ENCODE data around the gene UBR1. TPM values are rescaled to one million over a fixed set of nuclear protein-coding genes. Genes with fewer than 3 reads are reported as not detected.

The UBR1 gene
- total and polyA plus RNA-seq, 2 experiments from 2014 or later, result 16.2 to 26.0 TPM

GRCh38 chr15:43070893-43071292 lies 34.9 kb downstream of the UBR1 start:
- Histone ChIP-seq H3K27ac (no peak overlapping the region), H3F3A (ENCODE audit: insufficient read depth) (no peaks in the 10 kb centered on the region), H3K79me2 (ENCODE audit: insufficient read depth) (peaks cover 15% of the 10 kb centered on the region; the same call in 1 of the 2 replicates), H3K36me3 (ENCODE audit: low read depth) (peaks cover 60% of the 10 kb centered on the region), H3K4me1 (ENCODE audit: insufficient read depth) (no peaks in the 10 kb centered on the region), H3K9me2 (ENCODE audit: insufficient read depth) (no peaks in the 10 kb centered on the region), H3K9ac (no peak overlapping the region), H3K9me3 (ENCODE audit: low read depth) (no peaks in the 10 kb centered on the region), H3K27me3 (replicated peaks; ENCODE audit: insufficient read depth) (no peaks in the 10 kb centered on the region), H3K4me2 (ENCODE audit: unreplicated experiment) (no peak overlapping the region), H4K20me1 (ENCODE audit: insufficient read depth) (no peaks in the 10 kb centered on the region), H3K4me3 (no peak overlapping the region), H2AFZ (no peak overlapping the region)
- TF ChIP-seq EZH2phosphoT487 (IDR thresholded peaks at IDR 0.05; ENCODE audit: insufficient read depth, low read depth) (no peak), EZH2 (IDR thresholded peaks at IDR 0.05; ENCODE audit: insufficient read depth, poor library complexity, severe bottlenecking) (no peak)
- no peak for DNase-seq
- in situ Hi-C loops (cut with MboI), result no loop called here
- 93 to 94% methylated on average over 6 of the region's 6 CpGs for whole genome bisulfite sequencing, 2 experiments (ENCODE audit: low coverage in 1 of 2, low lambda C conversion rate in 2 of 2, missing lambda C conversion rate in 2 of 2)

DNA sequence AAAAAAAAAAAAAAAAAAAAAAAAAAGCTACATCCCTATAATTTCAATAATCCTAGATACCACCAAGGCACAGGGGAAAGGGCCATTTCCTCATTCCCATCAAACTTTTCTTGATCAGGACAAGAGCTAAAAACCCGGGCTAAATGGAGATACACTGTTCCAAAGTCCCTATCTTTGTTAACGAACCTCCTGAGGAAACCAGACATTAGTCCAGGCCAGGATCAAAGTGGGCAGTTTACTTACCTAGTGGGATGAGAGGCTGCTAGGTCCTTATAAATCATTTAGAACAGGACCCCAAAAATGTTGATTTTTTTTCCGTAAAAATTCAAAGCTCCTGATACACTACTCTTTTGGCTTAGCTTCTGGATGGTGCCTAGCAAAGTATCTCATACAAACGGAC lies 35.6 kb downstream of the UBR1 start:
- Histone ChIP-seq H3K4me1 (ENCODE audit: insufficient read depth) (no peaks in the 10 kb centered on the region), H4K20me1 (ENCODE audit: insufficient read depth) (no peaks in the 10 kb centered on the region), H3K27ac (no peak overlapping the region), H3K9me2 (ENCODE audit: insufficient read depth) (no peaks in the 10 kb centered on the region), H3F3A (ENCODE audit: insufficient read depth) (no peaks in the 10 kb centered on the region), H3K79me2 (ENCODE audit: insufficient read depth) (peaks cover 19% of the 10 kb centered on the region; the same call in 1 of the 2 replicates), H3K9me3 (ENCODE audit: low read depth) (no peaks in the 10 kb centered on the region), H3K4me2 (ENCODE audit: unreplicated experiment) (no peak overlapping the region), H3K4me3 (no peak overlapping the region), H3K36me3 (ENCODE audit: low read depth) (peaks cover 66% of the 10 kb centered on the region), H2AFZ (no peak overlapping the region), H3K9ac (no peak overlapping the region), H3K27me3 (replicated peaks; ENCODE audit: insufficient read depth) (no peaks in the 10 kb centered on the region)
- TF ChIP-seq EZH2 (IDR thresholded peaks at IDR 0.05; ENCODE audit: insufficient read depth, poor library complexity, severe bottlenecking) (no peak), EZH2phosphoT487 (IDR thresholded peaks at IDR 0.05; ENCODE audit: insufficient read depth, low read depth) (no peak)
- WGBS, 2 experiments (ENCODE audit: low coverage in 1 of 2, low lambda C conversion rate in 2 of 2, missing lambda C conversion rate in 2 of 2), result 82 to 84% methylated on average over 4 of the region's 4 CpGs
- no peak for DNase-seq
- in situ Hi-C loops (cut with MboI), result no loop called here

GRCh38 chr15:43067717-43068461 lies 37.9 kb downstream of the UBR1 start:
- Histone ChIP-seq H3K27me3 (replicated peaks; ENCODE audit: insufficient read depth) (no peaks in the 10 kb centered on the region), H3F3A (ENCODE audit: insufficient read depth) (no peaks in the 10 kb centered on the region), H3K9me3 (ENCODE audit: low read depth) (no peaks in the 10 kb centered on the region), H3K27ac (0 out of 2 replicates have a peak overlapping the region, but pooled peaks have one; percentile 13), H3K9ac (no peak overlapping the region), H3K79me2 (ENCODE audit: insufficient read depth) (peaks cover 11% of the 10 kb centered on the region; the same call in 1 of the 2 replicates), H3K4me1 (ENCODE audit: insufficient read depth) (no peaks in the 10 kb centered on the region), H2AFZ (no peak overlapping the region), H3K9me2 (ENCODE audit: insufficient read depth) (no peaks in the 10 kb centered on the region), H3K36me3 (ENCODE audit: low read depth) (peaks cover 56% of the 10 kb centered on the region), H4K20me1 (ENCODE audit: insufficient read depth) (no peaks in the 10 kb centered on the region), H3K4me2 (ENCODE audit: unreplicated experiment) (no peak overlapping the region), H3K4me3 (no peak overlapping the region)
- peak; percentile 46 for DNase-seq
- in situ Hi-C loops (cut with MboI), result no loop called here
- no peak for TF ChIP-seq EZH2 (IDR thresholded peaks at IDR 0.05; ENCODE audit: insufficient read depth, poor library complexity, severe bottlenecking)
- WGBS, 2 experiments (ENCODE audit: low coverage in 1 of 2, low lambda C conversion rate in 2 of 2, missing lambda C conversion rate in 2 of 2), result 82 to 89% methylated on average over 8 of the region's 8 CpGs

DNA sequence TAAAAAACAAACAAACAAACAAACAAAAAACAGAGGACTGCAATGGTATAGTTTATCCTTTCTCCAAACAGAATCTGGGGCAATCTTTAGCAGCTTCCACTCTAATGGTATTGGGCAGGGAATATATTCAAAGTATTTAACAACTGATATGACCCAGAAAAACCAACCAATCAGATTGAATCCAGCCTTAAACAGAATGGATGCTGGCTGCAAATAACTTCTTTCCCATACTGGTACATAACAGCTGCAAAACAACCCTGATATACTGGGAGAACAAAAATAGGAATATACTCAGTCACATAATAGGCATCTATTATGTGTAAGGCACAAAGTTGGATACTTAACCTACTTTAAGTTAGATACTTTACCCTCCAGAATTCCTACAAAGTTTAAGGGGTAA lies 49.1 kb downstream of the UBR1 start:
- no peak for TF ChIP-seq EZH2phosphoT487 (IDR thresholded peaks at IDR 0.05; ENCODE audit: insufficient read depth, low read depth)
- TF ChIP-seq EZH2 (IDR thresholded peaks at IDR 0.05; ENCODE audit: insufficient read depth, poor library complexity, severe bottlenecking), result no peak
- H3K9ac ChIP-seq, result no peak overlapping the region
- H3K4me2 ChIP-seq (ENCODE audit: unreplicated experiment), result no peak overlapping the region
- H3K4me3 ChIP-seq, result no peak overlapping the region
- no peaks in the 10 kb centered on the region for H3K79me2 ChIP-seq (ENCODE audit: insufficient read depth)
- no peaks in the 10 kb centered on the region for H3K4me1 ChIP-seq (ENCODE audit: insufficient read depth)
- H3K27ac ChIP-seq, result no peak overlapping the region
- peaks cover 71% of the 10 kb centered on the region for H3K36me3 ChIP-seq (ENCODE audit: low read depth)
- no peaks in the 10 kb centered on the region for H4K20me1 ChIP-seq (ENCODE audit: insufficient read depth)
- no peaks in the 10 kb centered on the region for H3K9me3 ChIP-seq (ENCODE audit: low read depth)
- no peak for DNase-seq
- H3F3A ChIP-seq (ENCODE audit: insufficient read depth), result no peaks in the 10 kb centered on the region
- no peaks in the 10 kb centered on the region for H3K27me3 ChIP-seq (replicated peaks; ENCODE audit: insufficient read depth)
- H3K9me2 ChIP-seq (ENCODE audit: insufficient read depth), result no peaks in the 10 kb centered on the region
- no peak overlapping the region for H2AFZ ChIP-seq
- in situ Hi-C loops (cut with MboI), result no loop called here
